Cardiac muscle cell (in vitro differentiated cells and primary cell): Measurements from ENCODE around the gene S100A8. TPM values are rescaled to one million over a fixed set of nuclear protein-coding genes. Genes with fewer than 3 reads are reported as not detected.

Source experiments
- DNase-seq, 2 donors: peaks; one replicate each; pipeline versions ENCODE4 v3.0.0 to v3.0.0-alpha.2; 2010 to 2017; ENCODE audit warnings: low read depth in 1 of 2, low spot score in 1 of 2
- H3K27ac ChIP-seq: fragments of 200-600 bp; sonication (generic); 2 replicates; pipeline ENCODE4 v1.5.1; 2016
- H3K27me3 ChIP-seq: fragments of 200-600 bp; sonication (generic); 2 replicates; pipeline ENCODE4 v1.6.0; 2016; ENCODE audit warnings: control low read depth
- H3K36me3 ChIP-seq: fragments of 200-600 bp; sonication (generic); 2 replicates; pipeline ENCODE4 v1.5.1; 2016; ENCODE audit warnings: control low read depth
- H3K4me1 ChIP-seq: fragments of 200-600 bp; sonication (generic); 2 replicates; pipeline ENCODE4 v1.8.1; 2017; ENCODE audit warnings: low read depth, mild to moderate bottlenecking, mixed run types
- H3K4me3 ChIP-seq: fragments of 200-600 bp; sonication (generic); 2 replicates; pipeline ENCODE4 v1.5.1; 2016; ENCODE audit warnings: mild to moderate bottlenecking
- H3K9me3 ChIP-seq: fragments of 200-600 bp; sonication (generic); 2 replicates; pipeline ENCODE4 v1.5.1; 2017; ENCODE audit warnings: low read depth, mild to moderate bottlenecking, control low read depth
- polyA plus RNA-seq: library from polyadenylated mRNA; unstranded; fragments of >200 nt; fragmentation: Nextera tagmentation; extraction: Ambion mirVana; gene quantifications from 2 replicates; pipeline ENCODE4 v1.2.1, GENCODE V29; 2016
- total RNA-seq: library from RNA; depleted of rRNA; stranded (reverse); fragments of >200 nt; gene quantifications from 2 replicates; pipeline ENCODE4 v1.2.3, GENCODE V29; 2016
- TF ChIP-seq, protein P1 (sequence below): IDR thresholded peaks from 2 replicates; pipeline ENCODE4 v1.5.1; 2012; ENCODE audit warnings: low read depth, mild to moderate bottlenecking, low read length

S100A8 gene
- total and polyA plus RNA-seq, 2 experiments from 2014 or later, result 4.4 TPM; not detected in 1

DNA sequence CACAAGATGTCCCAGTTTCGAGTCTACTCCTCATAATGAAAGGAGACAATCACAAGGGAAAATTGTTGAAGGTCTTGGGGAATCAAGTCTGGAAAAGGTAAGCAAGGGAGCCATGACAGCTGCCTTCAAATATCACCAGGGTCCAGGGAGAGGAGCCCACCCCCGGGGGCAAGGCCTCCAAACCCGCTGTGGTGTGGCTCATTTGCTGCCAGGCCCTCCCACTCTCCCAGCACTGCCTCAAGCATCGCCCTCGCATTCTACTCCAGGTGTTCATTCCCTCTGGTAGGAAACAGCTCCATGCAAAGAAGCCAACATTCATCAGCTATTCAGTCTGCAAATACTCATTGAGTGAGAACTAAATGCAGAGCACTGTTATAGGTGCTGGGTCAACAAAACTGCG is 24.6 kb downstream of the S100A8 start:
- TF ChIP-seq, protein P1, sequence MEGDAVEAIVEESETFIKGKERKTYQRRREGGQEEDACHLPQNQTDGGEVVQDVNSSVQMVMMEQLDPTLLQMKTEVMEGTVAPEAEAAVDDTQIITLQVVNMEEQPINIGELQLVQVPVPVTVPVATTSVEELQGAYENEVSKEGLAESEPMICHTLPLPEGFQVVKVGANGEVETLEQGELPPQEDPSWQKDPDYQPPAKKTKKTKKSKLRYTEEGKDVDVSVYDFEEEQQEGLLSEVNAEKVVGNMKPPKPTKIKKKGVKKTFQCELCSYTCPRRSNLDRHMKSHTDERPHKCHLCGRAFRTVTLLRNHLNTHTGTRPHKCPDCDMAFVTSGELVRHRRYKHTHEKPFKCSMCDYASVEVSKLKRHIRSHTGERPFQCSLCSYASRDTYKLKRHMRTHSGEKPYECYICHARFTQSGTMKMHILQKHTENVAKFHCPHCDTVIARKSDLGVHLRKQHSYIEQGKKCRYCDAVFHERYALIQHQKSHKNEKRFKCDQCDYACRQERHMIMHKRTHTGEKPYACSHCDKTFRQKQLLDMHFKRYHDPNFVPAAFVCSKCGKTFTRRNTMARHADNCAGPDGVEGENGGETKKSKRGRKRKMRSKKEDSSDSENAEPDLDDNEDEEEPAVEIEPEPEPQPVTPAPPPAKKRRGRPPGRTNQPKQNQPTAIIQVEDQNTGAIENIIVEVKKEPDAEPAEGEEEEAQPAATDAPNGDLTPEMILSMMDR, result no peak
- DNase-seq, result no peak
- Histone ChIP-seq H3K4me1 (peaks cover 30% of the 10 kb centered on the region), H3K27me3 (no peaks in the 10 kb centered on the region), H3K4me3 (no peak overlapping the region), H3K36me3 (no peaks in the 10 kb centered on the region), H3K27ac (no peak overlapping the region), H3K9me3 (no peaks in the 10 kb centered on the region)

DNA sequence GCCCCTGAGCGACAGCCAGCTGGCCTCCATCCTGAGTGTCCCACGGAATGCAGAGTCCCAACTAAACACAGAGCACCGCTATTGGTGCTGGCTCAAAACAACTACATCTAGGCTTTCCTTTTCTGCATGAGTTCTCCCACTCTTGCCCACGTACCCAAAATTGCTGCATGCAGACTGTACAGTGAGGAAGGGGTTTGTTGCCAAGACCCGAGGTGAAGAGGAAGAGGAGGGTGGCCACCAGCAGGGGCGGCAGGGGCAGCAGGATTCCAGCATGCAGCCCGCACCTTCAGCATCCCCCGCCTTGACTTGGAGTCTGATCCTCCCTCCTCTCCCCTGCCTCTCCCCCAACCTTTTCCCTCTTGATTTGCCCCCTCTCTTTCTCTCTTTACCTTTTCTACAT is 25.2 kb downstream of the S100A8 start:
- no peak for DNase-seq

DNA sequence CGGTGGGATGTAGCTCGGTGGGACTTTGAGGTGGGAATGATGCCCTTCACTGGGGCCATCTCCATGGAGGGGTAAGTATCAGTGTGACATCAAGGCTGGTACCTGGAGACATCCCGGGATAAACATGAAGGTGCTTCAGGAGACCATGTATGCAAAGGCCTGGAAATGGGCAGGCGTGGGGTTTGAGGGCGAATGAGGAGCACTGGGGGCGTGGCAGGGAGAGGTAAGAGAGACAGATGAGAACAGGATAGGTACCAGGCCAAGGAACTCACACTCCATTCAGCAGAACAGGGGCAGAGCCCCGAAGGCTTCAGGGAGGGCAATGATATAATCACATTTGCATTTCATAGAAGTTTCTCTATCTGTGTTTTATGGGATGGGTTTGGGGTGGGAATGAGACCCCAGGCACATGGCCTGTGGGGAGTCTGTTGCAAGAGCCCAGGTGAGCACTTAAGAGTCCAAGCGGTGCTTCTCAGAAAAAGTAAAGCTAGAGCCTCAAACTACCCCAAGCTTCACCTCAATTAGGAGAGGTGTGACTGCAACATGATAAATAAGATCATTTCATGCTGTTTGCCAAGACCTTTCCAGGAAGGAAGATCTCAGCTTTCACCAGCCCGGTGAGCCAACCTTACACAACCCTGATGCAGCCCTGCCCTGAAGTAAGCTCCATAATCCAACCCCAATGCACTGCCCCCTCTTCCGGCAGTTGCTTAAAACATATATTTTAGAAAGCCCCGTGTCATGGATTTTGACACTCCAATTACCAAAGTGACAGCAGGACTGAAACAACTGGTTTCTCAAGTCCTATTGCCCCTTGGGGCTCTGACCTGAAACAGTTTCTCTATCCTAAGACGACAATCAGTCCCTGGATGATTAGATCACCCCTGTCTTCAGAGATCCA is 25.9 kb downstream of the S100A8 start:
- no peak for DNase-seq
- peaks cover 41% of the 10 kb centered on the region for H3K4me1 ChIP-seq
- TF ChIP-seq, protein P1, result no peak
- H3K4me3 ChIP-seq, result no peak overlapping the region
- H3K36me3 ChIP-seq, result no peaks in the 10 kb centered on the region
- H3K9me3 ChIP-seq, result no peaks in the 10 kb centered on the region
- no peak overlapping the region for H3K27ac ChIP-seq
- H3K27me3 ChIP-seq, result no peaks in the 10 kb centered on the region

More for the DNA sequence above, 25.2 kb downstream of the S100A8 start:
- H3K9me3 ChIP-seq, result no peaks in the 10 kb centered on the region
- H3K27ac ChIP-seq, result no peak overlapping the region
- TF ChIP-seq, protein P1, result no peak
- H3K36me3 ChIP-seq, result no peaks in the 10 kb centered on the region
- peaks cover 35% of the 10 kb centered on the region for H3K4me1 ChIP-seq
- H3K4me3 ChIP-seq, result no peak overlapping the region
- no peaks in the 10 kb centered on the region for H3K27me3 ChIP-seq

DNA sequence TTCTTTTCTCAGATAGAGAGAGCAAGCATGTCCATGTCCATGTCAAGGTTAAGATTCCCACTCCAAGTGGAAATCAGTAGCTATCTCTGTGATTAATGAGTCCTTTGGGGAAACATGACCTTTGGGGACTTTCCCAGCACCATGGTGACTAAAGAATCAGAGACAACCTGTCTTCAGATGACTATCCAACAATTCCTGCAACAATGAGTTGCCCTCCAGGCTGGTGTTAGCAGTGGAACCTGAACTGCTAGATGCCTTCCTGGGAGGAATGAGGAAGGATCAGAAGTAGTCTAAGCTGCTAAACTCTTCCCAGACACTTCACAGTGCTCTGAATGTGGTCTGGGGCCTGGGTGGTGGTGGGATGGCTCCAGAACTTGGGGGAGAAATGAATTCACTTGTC is 26.7 kb downstream of the S100A8 start:
- Histone ChIP-seq H3K4me1 (peaks cover 44% of the 10 kb centered on the region), H3K27me3 (no peaks in the 10 kb centered on the region), H3K36me3 (no peaks in the 10 kb centered on the region), H3K27ac (no peak overlapping the region), H3K9me3 (no peaks in the 10 kb centered on the region), H3K4me3 (no peak overlapping the region)
- DNase-seq, result no peak
- TF ChIP-seq, protein P1, result no peak

DNA sequence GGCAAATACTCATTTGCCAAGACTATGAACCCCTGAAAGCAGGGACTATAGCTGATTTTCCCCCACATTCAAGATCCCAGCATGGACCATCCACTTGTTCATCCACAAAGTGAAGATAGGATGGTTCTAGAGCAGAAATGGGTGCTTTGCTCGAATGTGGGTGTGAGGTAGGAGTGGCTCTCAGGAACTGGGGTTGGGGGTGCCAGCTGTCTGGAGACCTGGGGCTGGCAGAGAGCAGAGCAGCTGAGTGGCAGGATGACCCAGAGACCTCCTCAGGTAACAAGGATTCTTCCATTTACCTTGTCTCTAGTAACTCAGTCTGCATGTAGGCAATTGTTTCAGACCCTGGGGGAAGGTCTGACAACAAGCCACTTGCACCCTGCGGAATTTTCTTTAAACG is 27.2 kb downstream of the S100A8 start:
- TF ChIP-seq, protein P1, result no peak
- Histone ChIP-seq H3K9me3 (no peaks in the 10 kb centered on the region), H3K36me3 (no peaks in the 10 kb centered on the region), H3K4me1 (peaks cover 43% of the 10 kb centered on the region), H3K27ac (no peak overlapping the region), H3K27me3 (no peaks in the 10 kb centered on the region), H3K4me3 (no peak overlapping the region)
- DNase-seq, result no peak
